ENCODE data around the gene STAC.

DNA sequence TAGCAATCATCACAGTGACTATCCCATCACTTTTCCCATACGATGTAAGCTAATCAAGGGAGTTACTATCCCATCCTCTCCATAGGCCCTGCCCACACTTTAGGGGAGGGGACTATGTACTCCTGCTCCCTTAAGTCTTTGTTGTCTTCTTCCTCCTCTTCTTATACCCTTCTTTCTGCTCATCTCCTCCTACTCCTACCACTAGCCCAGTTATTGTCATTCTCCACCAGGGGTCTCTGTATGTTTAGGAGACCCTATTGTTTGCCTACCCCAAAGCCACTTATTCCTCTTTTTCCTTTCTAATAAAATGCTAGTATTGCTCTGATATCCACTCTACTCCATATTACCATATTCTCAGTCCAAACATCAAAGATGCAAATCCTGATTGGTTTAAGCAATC, 27.8 kb downstream of the STAC start:
- TF ChIP-seq CTCF (IDR thresholded peaks at IDR 0.05; ENCODE audit: low read length): peak; percentile 34
- TF ChIP-seq EZH2phosphoT487 (IDR thresholded peaks at IDR 0.05; ENCODE audit: low read length): no peak
